BLaER1 (cell line): Measurements from ENCODE around the gene ATP6V1F.

Source experiments
- H3K27ac ChIP-seq: shearing (Covaris generic); formaldehyde crosslinking; 2 replicates; pipeline ENCODE4 v1.8.1; 2022
- H3K27me3 ChIP-seq: shearing (Covaris generic); formaldehyde crosslinking; 2 replicates; pipeline ENCODE4 v1.8.1; 2022
- H3K36me3 ChIP-seq: shearing (Covaris generic); formaldehyde crosslinking; 2 replicates; pipeline ENCODE4 v1.8.1; 2022
- H3K4me1 ChIP-seq: shearing (Covaris generic); formaldehyde crosslinking; 2 replicates; pipeline ENCODE4 v1.8.1; 2022
- H3K4me2 ChIP-seq: shearing (Covaris generic); formaldehyde crosslinking; 2 replicates; pipeline ENCODE4 v1.8.1; 2022
- H3K4me3 ChIP-seq: shearing (Covaris generic); formaldehyde crosslinking; 2 replicates; pipeline ENCODE4 v1.8.1; 2022
- H3K9ac ChIP-seq: shearing (Covaris generic); formaldehyde crosslinking; 2 replicates; pipeline ENCODE4 v1.8.1; 2022
- H3K9me3 ChIP-seq: shearing (Covaris generic); formaldehyde crosslinking; 2 replicates; pipeline ENCODE4 v1.8.1; 2022
- H4K20me1 ChIP-seq: shearing (Covaris generic); formaldehyde crosslinking; 2 replicates; pipeline ENCODE4 v1.8.1; 2022
- Cebpa-rat ChIP-seq: shearing (Covaris generic); IDR thresholded peaks from 2 replicates; pipeline ENCODE4 v1.8.1; 2022

The ATP6V1F gene

DNA sequence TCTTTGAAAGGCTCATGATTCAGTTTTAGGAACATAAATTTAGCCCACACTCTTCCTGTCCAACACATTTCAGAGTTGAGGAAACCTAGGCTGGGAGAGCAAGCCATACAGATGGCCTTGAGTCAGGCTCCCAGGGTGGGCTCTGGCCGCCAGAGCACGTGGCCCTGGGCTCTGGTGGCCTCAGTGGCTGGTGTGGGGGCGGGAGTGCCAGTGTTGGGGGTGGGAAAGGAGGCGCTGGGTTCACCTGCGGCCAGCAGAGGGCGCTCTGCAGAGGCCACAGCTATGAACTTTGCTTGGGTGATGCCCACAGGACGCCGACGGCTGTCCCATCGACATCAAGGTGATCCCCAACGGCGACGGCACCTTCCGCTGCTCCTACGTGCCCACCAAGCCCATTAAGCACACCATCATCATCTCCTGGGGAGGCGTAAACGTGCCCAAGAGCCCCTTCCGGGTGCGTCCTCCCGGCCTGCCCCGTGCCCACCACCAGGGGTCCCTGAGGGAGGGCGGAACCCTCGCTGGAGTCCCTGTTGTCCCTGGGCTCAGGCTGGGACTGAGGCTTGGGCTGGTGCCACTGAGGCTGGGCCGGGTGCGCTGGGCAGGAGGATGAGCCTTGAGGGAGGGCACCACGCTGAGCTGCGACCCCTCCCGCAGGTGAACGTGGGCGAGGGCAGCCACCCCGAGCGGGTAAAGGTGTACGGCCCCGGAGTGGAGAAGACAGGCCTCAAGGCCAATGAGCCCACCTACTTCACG, 20.6 kb upstream of the ATP6V1F start:
- no peak overlapping the region for H3K4me2 ChIP-seq
- H3K27me3 ChIP-seq = no peaks in the 10 kb centered on the region
- no peaks in the 10 kb centered on the region for H4K20me1 ChIP-seq
- H3K4me1 ChIP-seq = no peaks in the 10 kb centered on the region
- no peaks in the 10 kb centered on the region for H3K36me3 ChIP-seq
- H3K4me3 ChIP-seq = no peak overlapping the region
- H3K9me3 ChIP-seq = no peaks in the 10 kb centered on the region
- no peak overlapping the region for H3K27ac ChIP-seq
- no peak overlapping the region for H3K9ac ChIP-seq
- TF ChIP-seq Cebpa-rat = no peak

DNA sequence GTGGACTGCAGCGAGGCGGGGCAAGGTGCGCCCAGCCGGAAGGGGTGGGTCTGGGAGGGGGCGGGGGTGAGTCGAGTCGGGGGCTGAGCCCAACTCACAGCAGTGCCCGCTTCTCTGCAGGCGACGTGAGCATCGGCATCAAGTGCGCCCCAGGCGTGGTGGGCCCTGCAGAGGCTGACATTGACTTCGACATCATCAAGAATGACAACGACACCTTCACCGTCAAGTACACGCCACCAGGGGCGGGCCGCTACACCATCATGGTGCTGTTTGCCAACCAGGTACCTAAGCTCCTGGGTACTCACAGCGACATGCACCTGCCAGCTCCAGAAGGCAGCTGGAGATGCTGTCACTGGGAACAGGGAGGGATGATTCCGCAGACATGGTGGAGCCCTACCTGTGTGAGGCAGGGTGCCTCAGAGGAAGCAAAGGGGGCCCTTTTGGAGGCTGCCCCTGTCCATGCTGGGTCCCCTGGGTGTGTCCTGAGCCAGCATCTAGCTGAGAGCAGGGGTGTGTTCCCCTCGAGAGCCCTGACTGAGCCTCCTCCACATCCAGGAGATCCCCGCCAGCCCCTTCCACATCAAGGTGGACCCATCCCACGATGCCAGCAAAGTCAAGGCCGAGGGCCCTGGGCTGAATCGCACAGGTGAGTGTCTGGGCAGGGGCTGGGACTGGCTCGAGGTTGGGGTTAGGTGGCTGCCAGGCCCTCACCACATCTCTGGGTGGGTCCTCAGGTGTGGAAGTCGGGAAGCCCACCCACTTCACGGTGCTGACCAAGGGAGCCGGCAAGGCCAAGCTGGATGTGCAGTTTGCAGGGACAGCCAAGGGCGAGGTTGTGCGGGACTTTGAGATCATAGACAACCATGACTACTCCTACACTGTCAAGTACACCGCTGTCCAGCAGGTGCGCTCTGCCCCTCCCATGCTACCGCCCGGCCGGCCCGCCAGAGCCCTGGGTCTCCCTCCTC, 19.7 kb upstream of the ATP6V1F start:
- H3K4me2 ChIP-seq = no peak overlapping the region
- no peak overlapping the region for H3K9ac ChIP-seq
- no peak overlapping the region for H3K4me3 ChIP-seq
- no peaks in the 10 kb centered on the region for H3K27me3 ChIP-seq
- no peaks in the 10 kb centered on the region for H3K9me3 ChIP-seq
- H3K4me1 ChIP-seq = no peaks in the 10 kb centered on the region
- H3K36me3 ChIP-seq = no peaks in the 10 kb centered on the region
- no peak overlapping the region for H3K27ac ChIP-seq
- no peaks in the 10 kb centered on the region for H4K20me1 ChIP-seq
- no peak for TF ChIP-seq Cebpa-rat

DNA sequence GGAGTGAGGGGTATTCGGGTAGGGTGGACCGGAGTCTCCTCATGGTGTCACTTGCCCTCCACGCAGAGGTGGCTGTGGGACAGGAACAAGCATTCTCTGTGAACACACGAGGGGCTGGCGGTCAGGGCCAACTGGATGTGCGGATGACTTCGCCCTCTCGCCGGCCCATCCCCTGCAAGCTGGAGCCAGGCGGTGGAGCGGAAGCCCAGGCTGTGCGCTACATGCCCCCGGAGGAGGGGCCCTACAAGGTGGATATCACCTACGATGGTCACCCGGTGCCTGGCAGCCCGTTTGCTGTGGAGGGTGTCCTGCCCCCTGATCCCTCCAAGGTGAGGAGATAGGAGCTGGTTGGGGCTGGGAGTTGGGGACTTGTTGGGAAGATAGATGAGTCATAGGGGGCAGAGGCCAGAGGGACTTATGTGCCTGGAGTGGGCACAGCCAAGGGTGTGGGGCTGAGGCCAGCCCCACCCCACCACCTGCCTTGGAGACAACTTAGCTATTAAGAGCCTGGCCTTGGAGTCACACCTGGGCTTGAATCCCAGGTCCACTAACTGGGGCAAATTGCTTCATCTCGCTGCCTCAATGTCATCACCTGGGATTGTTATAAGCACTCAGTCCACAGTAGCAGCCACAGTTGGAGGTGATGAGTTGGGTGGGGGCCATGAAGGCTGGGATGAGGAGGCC, 18.6 kb upstream of the ATP6V1F start:
- H3K9me3 ChIP-seq = no peaks in the 10 kb centered on the region
- H3K36me3 ChIP-seq = no peaks in the 10 kb centered on the region
- H3K4me3 ChIP-seq = no peak overlapping the region
- no peaks in the 10 kb centered on the region for H3K4me1 ChIP-seq
- no peak overlapping the region for H3K9ac ChIP-seq
- H3K27ac ChIP-seq = no peak overlapping the region
- H3K27me3 ChIP-seq = no peaks in the 10 kb centered on the region
- no peaks in the 10 kb centered on the region for H4K20me1 ChIP-seq
- H3K4me2 ChIP-seq = no peak overlapping the region
- TF ChIP-seq Cebpa-rat = no peak

DNA sequence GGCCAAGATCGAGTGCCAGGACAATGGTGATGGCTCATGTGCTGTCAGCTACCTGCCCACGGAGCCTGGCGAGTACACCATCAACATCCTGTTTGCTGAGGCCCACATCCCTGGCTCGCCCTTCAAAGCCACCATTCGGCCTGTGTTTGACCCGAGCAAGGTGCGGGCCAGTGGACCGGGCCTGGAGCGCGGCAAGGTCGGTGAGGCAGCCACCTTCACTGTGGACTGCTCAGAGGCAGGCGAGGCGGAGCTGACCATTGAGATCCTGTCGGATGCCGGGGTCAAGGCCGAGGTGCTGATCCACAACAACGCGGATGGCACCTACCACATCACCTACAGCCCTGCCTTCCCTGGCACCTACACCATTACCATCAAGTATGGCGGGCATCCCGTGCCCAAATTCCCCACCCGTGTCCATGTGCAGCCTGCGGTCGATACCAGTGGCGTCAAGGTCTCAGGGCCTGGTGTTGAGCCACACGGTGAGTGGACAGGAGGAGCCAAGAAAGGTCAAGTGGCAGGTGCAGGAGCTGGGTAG, 17.8 kb upstream of the ATP6V1F start:
- Histone ChIP-seq H3K4me1 (no peaks in the 10 kb centered on the region), H3K36me3 (no peaks in the 10 kb centered on the region; the same call in 1 of the 2 replicates), H3K9ac (no peak overlapping the region)

DNA sequence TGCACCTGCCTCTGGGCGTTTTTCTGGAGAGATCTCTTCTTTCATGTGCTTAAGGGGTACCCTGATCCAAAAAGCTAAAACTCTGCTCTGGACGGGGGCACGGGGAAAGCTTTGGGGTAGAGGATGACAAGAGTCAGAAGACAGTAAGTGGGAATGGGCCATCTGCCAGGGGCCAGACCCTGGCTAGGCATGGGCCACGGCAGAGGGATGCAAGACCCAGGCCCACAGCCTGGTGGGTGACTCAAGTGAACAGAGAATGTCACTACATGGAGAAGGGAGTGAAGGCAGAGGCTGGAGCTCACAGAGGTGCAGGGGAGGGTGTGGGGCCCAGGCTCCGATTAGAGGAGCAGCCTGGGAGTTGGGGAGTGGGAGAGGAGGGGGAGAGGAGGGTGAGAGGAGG, 17.2 kb upstream of the ATP6V1F start:
- Histone ChIP-seq H3K9ac (no peak overlapping the region), H3K36me3 (no peaks in the 10 kb centered on the region; the same call in 1 of the 2 replicates), H3K9me3 (no peaks in the 10 kb centered on the region), H3K4me1 (no peaks in the 10 kb centered on the region), H3K27me3 (no peaks in the 10 kb centered on the region), H4K20me1 (no peaks in the 10 kb centered on the region), H3K27ac (no peak overlapping the region), H3K4me3 (no peak overlapping the region), H3K4me2 (no peak overlapping the region)
- no peak for TF ChIP-seq Cebpa-rat

More for the DNA sequence above, 17.8 kb upstream of the ATP6V1F start:
- Histone ChIP-seq H3K27me3 (no peaks in the 10 kb centered on the region), H4K20me1 (no peaks in the 10 kb centered on the region), H3K4me3 (no peak overlapping the region), H3K27ac (no peak overlapping the region), H3K4me2 (no peak overlapping the region), H3K9me3 (no peaks in the 10 kb centered on the region)
- no peak for TF ChIP-seq Cebpa-rat

DNA sequence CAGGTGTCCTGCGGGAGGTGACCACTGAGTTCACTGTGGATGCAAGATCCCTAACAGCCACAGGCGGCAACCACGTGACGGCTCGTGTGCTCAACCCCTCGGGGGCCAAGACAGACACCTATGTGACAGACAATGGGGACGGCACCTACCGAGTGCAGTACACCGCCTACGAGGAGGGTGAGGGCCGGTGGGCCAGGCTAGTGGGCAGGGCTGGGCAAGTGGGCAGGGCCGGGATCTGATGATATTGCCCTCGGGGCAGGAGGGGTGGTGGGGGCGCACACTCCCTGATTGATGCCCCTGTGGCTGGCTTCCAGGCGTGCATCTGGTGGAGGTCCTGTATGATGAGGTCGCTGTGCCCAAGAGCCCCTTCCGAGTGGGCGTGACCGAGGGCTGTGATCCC, 16.7 kb upstream of the ATP6V1F start:
- Histone ChIP-seq H3K4me1 (no peaks in the 10 kb centered on the region), H3K27me3 (no peaks in the 10 kb centered on the region), H3K4me3 (no peak overlapping the region), H4K20me1 (no peaks in the 10 kb centered on the region), H3K9me3 (no peaks in the 10 kb centered on the region), H3K36me3 (no peaks in the 10 kb centered on the region; the same call in 1 of the 2 replicates), H3K4me2 (no peak overlapping the region), H3K9ac (no peak overlapping the region), H3K27ac (no peak overlapping the region)
- TF ChIP-seq Cebpa-rat = no peak

DNA sequence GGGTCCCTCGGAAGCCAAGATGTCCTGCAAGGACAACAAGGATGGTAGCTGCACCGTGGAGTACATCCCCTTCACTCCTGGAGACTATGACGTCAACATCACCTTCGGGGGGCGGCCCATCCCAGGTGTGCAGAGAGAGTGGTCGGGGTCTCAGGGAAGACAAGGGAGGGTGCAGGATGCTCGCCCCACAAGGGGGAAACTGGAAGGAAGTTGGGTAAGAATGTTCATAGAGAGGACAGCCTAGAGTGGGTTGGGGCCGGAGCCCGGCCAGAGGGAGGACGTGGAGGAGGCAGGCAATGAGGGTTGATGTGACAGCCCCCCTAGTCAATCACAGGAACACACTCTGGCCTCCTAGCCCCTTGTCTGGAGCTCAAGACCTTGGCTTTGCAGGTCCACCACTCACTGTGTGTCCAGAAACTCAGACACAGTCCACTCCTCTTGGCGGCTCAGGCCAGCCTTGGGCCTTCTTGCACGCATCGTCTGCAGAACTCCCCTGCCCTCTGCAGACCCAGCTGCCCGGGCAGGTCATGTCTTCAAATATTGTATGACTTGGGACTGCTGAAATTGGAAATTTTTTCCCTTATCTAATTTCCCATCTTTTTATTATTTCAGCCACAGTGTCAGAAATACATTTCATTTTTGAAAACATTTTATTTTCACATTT, 15.7 kb upstream of the ATP6V1F start:
- no peaks in the 10 kb centered on the region for H3K9me3 ChIP-seq

DNA sequence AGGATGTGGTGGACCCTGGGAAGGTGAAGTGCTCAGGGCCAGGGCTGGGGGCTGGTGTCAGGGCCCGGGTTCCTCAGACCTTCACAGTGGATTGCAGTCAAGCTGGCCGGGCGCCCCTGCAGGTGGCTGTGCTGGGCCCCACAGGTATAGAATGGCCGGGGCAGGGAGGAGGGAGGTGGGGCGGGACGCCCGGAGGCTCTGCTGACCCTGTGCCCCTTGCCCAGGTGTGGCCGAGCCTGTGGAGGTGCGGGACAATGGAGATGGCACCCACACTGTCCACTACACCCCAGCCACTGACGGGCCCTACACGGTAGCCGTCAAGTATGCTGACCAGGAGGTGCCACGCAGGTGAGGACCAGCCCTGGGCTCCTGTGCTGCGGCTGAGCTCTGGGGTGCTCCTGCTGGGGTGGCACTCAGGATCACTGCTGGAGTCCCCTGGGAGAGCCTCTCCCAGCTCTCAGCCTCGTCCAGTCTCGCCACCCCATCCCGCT, 14.9 kb upstream of the ATP6V1F start:
- Histone ChIP-seq H3K4me1 (no peaks in the 10 kb centered on the region), H3K4me2 (no peak overlapping the region), H4K20me1 (no peaks in the 10 kb centered on the region), H3K9me3 (no peaks in the 10 kb centered on the region), H3K27ac (no peak overlapping the region), H3K36me3 (no peaks in the 10 kb centered on the region; the same call in 1 of the 2 replicates), H3K27me3 (no peaks in the 10 kb centered on the region), H3K9ac (no peak overlapping the region), H3K4me3 (no peak overlapping the region)
- no peak for TF ChIP-seq Cebpa-rat

More for the DNA sequence above, 15.7 kb upstream of the ATP6V1F start:
- no peaks in the 10 kb centered on the region for H4K20me1 ChIP-seq
- H3K4me1 ChIP-seq = no peaks in the 10 kb centered on the region
- no peaks in the 10 kb centered on the region; the same call in 1 of the 2 replicates for H3K36me3 ChIP-seq
- no peak for TF ChIP-seq Cebpa-rat
- no peak overlapping the region for H3K27ac ChIP-seq
- H3K4me2 ChIP-seq = no peak overlapping the region
- no peak overlapping the region for H3K9ac ChIP-seq
- no peak overlapping the region for H3K4me3 ChIP-seq
- no peaks in the 10 kb centered on the region for H3K27me3 ChIP-seq
